T-helper 2 cell treated with Interferon-gamma antibody and Interleukin-4, amounts not matched to agents 100 ng/mL and 5 ng/mL, for 36 hours (primary cell): Measurements from ENCODE around the gene BRME1. TPM values are rescaled to one million over a fixed set of nuclear protein-coding genes. Genes with fewer than 3 reads are reported as not detected.
"Not testable (repeated sequence)": the region's sequence is repeated elsewhere in the genome, so short reads cannot be mapped to it uniquely, and the experiment has no call there.

Experiments used
- intact Hi-C: fragments of 100-400 bp; cut with micrococcal nuclease; formaldehyde crosslinking; loops from one replicate; pipeline ENCODE4 v1.15.1; 2023
- total RNA-seq: library from RNA; stranded (reverse); gene quantifications from 2 replicates; pipeline ENCODE4 v1.2.3, GENCODE V29; 2022

The BRME1 gene
- total RNA-seq, 1 donor from 2014 or later: 10.5 TPM

DNA sequence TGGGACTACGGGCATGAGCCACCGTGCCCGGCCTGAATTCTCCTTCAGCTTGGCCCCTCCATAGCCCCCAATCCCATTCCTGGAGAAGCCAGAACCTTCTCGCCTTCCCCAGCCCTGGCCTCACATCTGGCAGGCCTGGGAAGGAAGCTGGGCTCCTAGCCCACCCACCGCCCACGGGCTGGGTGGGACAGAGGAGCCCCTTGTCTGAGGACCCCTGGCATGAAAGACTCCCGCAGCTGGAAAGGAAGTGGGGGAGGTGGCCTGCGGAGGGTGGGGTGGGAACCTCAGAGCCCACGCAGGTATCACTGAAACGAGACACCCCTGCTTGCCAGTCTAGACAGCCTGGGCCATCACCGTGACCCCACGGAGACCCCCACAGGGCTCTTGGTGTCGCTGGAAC is 36.6 kb downstream of the BRME1 start:
- intact Hi-C loops: no loop called here

DNA sequence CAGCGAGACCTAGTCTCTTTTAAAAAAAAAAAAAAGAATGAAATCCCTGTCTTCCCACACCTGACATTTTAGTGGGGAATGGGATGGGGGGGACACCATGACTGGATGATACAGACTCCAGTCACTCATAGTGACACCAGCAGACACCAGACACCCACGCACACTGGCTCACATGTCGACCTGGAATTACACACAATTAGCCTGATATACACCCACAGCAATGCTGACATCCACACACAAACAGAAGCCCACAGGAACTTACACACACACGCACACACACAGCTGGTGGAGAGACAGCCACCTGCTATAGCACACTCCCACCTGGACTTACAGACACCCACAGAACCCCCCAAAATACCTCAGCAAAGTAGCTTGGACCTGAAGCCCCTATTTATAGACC is 37.3 kb downstream of the BRME1 start:
- intact Hi-C loops: no loop called here

DNA sequence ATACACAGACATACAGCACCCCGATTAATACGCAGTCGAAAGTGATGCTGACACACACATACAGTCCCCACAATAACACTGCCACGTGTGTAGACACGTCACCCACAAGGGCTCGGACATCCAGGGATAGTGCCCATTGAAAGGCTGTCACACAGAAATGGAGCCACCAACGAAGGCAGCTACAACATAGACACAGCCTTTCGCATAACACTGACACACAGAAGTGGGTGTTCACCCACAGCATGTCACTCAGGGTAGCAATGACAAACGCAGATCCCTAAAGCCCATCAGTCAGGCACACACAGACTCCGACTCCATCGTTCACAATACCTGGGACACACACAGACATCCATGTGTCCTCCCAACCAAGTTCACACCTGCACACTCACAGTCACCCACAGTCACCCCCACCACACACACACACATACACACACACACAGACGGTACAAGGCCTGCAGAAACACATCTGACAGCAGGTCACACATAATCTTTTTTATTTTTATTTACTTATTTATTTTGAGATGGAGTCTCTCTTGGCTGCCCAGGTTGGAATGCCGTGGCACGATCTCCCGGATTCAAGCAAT is 39.4 kb downstream of the BRME1 start:
- intact Hi-C loops: no loop called here

DNA sequence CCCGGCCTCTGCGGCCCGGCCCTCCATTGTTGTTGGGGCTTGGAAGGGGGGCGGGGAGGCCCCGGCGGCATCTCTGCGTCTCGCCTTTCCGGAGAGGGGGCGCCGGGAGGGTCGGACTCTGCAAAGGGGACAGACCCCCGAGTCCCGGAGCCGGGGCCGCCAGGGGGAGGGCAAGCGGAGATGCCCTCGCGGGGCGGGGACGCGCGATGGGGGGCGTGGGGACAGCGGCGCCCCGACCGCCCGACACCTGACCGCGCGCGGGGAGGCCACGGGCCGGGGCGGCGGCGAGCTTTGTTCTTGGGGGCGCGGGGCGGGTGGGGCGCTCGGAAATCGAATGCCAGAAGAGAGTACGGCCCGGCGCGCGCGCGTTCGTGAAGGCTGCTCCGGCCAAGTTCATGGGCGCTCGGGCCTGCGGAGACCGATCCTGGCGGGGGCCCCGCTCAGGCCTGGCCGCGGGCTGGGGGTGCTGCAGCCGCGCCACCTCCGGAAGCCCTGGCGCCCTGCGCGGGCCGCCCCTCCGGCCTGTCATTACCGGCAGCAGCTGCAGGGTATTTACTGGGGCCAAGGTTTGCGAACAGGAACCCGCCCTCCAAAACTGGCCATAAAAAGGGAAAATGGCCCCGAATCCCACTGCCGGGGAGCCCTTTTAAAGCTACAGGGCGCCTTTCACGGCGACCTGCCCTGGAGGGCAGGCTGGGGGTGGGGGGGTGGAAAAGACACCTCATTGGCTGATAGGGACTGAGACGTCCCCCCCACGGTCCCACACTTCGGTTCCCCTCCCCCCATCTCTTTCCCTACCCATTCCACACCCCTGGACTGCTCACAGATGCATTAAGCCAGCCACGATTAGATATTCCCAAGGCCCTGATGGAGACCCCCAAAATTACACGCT is 40.1 kb downstream of the BRME1 start:
- intact Hi-C loops: no loop called here

DNA sequence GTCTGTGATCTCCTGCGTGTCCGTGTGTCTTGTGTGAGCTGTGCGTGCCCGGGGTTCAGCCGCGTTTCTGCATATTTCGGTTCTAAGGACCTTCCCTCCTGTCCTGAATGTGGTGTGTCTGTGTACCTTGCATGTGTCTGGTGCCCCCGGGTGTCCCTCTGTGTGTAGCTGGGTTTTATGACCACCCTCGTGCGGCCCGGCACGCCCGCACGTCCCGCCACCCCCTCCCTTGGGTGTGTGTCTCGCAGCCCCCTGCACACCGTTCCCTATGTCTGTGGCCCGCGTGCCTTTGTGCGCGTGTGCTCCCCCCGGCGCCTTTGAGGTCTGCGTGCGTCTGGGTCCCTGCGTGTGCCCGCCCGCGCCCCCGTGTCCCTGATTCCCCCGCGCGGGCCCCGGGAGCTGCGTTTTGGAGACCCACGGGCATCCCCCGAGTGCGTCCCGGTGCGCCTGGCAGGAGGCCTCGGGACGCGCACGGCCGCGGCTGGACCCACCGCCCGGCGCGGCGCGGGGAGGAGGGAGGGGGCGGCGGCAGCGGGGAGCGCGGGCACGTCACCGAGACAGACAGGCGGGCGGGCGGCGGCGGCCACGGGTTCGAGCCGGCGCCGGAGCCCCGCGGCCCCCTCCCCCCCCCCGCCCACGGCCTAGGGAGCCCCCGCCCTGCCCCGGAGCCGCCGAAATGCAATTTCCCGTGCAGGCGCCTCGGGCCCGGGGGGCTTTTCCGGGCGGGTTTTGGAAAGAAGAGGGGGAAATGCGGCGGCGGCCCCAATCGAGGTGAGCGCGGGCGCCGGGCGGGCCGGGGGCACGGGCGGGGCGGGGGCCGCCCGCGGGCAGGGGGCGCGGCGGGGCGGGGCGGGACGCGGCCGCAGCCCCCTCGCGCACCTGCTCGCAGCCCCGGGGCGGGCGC is 41.0 kb downstream of the BRME1 start:
- intact Hi-C loops: loop anchor here (5.0 kb wide), 1 partner anchor 588 kb away; no protein-coding TSS in a partner anchor

DNA sequence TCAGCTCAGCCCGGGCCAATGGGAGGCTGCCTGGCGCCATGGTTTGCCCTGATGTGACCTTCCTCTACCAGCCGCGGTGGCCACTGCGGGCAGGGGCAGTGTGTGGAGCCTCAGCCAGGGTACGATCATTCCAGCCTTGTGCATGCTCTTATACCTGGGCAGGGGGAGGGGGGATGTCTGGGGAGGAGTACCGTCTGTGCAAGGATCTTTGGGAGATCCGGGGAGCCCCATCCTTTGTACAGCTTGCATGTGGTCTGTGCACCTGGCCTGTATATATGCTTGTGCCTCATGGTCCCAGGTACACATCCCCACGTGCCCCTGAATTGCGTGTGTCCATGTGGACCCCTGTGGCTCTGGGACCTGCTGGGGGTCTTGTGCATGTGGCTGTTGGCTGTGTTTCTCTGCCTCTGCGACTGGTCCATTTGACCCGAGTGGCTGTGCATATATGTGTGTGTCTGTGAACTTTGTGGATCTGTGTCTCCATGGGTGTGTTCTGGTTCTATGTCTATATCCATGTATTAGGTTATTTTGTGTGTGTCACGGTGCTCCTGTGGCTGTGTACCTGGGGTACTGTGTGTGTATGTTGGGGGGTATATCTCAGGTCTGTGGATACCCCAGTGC is 41.8 kb downstream of the BRME1 start:
- intact Hi-C loops: loop anchor here (5.0 kb wide), 1 partner anchor 587 kb away; no protein-coding TSS in a partner anchor

DNA sequence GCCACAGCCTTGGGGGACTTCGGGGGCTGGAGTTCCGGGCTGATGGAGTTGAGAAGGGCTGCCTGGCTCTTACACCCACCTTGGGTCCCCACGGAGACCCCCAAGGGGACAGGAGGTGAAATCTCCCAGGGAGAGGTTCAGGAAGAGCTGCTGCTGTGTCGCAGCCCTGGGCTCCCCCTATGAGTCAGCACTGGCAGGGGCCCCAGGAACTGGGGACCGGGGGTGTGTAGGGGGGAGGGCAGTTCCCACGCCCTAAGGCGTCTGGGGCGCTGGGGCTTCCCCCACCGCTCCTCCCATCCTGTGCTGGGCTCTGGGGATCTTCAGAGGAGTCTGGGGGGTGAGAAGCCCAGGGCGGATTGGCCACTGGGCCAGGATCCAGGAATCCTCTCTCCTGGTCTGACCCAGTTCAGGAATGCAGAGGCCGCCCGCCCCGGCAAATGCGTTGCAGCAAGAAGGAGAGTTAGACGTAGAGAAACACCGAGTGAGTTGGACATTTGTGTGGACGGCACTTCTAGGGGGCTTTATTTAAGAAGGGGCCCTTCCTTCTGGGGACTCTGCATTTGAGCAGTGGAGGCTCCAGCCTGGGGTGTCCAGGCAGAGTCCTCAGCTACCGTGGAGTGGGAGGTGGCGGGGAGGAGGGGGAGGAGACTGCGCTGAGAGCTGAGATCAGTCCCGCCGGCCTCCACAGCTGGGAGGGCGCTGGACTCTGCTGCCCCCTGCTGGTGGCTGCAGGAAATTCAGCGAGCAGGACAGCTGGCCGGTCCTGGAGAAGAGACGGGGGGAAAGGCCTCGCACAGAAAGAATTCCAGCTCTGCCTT is 44.0 kb downstream of the BRME1 start:
- intact Hi-C loops: loop anchor here (1.0 to 5.0 kb wide), 5 partner anchors 16 to 585 kb away; no protein-coding TSS in a partner anchor

DNA sequence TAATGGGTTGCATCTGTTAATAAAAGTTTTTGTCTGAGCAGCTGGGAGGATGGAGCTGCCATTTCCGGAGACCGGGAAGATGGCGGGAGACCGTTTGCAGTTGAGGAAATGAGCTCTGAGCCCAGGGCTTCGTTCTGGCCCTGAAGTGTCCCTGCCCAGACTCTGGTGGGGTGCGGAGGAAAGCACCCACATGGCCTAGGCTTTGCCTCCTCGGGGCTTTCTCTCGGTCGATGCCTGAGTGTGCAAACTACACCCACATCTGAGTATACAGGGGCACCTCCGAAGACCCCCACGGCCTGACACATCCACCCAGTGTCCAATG is 44.6 kb downstream of the BRME1 start:
- intact Hi-C loops: loop anchor here (5.0 kb wide), 1 partner anchor 584 kb away; no protein-coding TSS in a partner anchor

DNA sequence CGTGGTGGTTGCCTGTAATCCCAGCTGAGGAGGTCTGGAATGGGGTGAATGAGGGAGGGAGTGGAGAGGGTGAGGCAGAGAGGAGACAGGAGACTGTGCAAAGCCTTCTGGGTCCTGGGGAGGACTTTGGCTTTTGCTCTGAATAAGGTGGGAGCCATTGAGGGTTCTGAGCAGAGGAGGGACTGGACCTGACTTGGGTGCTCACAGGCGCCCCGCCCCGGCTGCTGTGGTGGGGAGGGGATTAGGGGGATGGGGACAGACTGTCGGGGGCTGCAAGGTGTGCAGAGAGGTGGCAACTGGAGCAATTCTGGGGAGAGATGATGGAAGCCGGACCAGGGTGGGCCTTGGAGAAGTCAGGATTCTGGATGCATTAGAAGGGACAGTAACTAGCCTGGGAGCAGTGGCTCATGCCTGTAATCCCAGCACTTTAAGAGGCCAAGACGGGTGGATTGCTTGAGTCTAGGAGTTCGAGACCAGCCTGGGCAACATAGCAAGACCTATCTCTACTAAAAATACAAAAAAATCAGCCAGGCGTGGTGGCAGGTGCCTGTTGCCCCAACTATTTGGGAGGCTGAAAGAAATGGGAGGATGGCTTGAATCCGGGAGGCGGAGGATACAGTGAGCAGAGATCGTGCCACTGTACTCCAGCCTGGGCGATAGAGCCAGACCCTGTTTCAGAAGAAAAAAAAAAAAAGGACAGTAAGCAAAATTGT is 45.1 kb downstream of the BRME1 start:
- intact Hi-C loops: loop anchor here (5.0 kb wide), 1 partner anchor 584 kb away; no protein-coding TSS in a partner anchor

DNA sequence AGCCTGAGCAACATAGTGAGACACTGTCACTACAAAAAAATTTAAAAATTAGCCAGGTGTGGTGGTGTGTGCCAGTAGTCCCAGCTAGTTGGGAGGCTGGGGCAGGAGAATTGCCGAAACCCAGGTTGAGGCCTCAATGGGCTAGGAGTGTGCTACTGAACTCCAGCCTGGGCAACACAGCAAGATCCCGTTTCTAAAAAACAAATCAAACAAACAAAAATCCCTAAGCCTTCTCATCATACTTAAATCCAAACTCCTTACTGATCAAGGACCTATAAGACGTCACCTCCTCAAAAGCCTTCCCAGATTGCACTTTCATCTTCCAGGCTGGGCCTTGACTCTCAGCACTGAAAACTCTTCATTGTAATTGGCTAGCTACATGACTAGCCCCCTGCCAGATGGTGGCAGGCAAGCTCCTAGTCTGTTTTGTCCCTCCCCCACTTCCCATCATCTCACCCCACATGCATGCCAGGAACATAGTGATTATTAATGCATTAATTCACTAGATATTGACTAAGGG is 46.5 kb downstream of the BRME1 start:
- intact Hi-C loops: no loop called here

DNA sequence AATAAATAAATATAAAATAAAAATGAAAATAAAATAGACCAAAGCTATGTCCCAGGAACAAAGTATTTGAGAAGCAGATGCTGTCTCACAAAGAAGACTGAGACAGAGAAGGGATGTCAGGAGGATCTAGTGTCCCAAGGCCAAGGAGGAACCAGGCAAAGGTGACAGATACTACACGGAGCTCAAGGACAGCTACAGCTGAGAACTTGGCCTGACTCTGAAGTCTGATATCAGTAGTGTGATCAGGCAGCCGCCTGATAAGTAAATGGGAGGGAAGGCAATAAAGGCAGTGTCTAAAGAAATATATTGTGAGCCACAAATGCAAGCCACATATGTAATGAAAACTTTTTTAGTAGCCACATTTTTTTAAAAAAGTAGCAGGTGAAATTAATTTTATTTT is 49.4 kb downstream of the BRME1 start:
- intact Hi-C loops: no loop called here

DNA sequence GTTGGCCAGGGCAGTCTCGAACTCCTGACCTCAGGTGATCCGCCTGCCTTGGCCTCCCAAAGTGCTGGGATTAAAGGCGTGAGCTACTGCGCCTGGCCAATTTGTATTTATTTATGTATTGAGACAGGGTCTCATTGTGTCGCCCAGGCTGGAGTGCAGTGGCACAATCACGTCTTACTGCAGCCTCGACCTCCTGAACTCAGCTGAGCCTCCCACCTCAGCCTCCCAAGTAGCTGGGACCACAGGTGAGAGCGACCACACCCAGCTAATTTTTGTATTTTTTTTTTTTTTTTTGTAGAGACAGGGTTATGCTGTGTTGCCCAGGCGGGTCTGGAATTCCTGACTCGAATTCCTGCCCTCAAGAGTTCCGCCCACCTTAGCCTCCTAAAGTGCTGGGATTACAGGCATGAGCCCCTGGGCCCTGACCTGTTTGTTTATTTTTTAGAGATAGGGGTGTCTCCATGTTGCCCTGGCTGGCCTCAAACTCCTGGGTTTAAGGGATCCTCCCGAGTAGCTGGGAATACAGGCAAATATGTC is 53.7 kb downstream of the BRME1 start:
- intact Hi-C loops: not testable (repeated sequence)

DNA sequence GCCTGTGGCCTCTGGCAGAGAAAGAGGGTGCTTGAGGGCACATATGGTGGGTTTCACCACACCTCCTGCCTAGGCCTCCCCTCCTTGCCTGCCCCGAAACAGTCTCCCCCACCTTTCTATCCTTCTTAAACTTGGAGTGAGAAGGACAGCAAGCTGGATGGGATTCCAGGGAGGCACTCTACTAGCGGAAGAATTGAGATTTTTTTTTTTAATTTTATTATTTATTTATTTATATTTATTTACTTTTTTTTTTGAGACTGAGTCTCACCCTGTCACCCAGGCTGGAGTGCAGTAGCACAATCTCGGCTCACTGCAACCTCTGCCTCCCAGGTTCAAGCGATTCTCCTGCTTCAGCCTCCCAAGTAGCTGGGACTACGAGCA is 54.2 kb downstream of the BRME1 start:
- intact Hi-C loops: not testable (repeated sequence)

DNA sequence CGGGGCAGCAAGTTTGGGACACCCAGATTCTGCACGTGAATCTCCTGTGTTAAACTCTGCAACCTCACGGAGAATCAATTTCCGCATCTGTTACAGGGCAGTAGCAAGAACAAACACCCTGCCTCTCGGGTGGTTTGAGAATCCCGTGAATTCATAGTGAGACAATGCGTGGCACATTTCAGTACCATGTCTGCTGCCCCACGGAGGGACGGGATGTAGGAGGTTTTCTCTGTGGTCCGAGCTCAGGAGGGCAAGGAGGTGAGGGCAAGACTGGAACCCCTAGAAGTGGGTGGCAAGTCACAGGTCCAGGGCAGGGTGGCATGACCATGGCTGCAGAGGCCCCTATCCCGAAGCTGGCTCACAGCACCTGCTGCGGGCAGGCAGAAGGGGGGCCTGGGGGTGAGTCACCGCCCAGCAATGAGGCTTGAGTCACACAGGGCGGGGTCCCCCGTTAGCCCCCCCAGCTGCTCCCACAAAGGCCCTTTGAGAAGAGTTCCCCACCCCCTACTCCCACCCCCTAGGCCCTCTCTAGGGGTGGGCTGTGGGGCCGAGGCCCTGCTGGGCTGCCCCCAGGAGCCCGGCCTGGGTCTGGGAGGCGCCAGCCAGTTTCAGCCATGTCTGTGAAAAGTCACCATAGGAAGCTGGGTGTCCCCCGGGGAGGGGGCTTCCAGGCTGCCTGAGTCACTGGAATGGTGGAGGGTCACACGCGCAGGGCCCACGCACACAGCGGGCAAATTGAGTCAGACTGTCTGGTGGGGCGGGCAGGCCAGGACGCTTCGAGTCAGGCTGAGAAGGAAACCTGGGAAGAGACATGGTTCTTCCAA is 54.8 kb downstream of the BRME1 start:
- intact Hi-C loops: no loop called here

DNA sequence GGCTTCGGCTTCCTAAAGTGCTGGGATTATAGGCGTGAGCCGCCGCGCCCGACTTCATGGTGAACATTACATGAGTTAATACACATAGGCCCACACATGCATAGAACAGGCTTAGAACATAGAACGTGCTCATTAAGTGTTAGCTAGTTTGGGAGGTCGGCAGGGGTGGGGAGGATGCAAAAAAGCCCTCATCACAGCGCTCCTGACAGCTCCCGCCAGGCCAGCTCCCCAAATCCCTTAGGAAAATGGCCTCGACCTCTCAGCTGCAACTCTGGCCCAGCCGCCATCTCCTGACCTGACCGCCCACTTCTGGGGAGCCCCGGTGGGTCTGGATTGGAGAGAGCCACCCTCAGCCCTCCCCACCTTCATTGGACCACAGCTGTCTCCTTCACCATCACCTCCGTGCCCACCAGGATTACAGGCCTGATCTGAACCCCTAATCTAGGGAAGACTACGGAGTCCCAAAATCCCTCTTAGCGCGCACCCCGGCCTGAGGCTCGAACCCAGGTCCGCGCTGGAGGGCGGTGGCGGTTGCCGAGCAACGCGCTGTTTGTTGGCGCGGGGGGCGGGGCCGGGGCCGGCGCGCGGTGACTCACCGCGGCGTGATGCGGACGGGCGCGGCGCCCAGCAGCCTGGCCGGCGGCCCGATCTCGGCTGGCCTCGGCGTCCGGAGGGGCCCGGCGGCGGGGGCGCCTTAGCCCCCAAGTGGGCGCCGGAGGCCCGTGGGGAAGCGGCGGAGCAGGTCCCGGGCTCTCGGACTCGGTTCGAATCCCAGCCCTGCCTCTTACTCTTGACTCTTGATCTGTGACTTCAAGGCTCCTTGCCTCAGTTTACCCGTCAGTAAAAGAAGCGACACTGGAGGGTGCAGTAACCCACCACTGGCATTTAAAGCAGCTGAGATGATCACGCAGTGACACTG is 55.7 kb downstream of the BRME1 start:
- intact Hi-C loops: loop anchor here (5.0 kb wide), 1 partner anchor 698 kb away; the partner anchor contains the start of genes IER2 and STX10

DNA sequence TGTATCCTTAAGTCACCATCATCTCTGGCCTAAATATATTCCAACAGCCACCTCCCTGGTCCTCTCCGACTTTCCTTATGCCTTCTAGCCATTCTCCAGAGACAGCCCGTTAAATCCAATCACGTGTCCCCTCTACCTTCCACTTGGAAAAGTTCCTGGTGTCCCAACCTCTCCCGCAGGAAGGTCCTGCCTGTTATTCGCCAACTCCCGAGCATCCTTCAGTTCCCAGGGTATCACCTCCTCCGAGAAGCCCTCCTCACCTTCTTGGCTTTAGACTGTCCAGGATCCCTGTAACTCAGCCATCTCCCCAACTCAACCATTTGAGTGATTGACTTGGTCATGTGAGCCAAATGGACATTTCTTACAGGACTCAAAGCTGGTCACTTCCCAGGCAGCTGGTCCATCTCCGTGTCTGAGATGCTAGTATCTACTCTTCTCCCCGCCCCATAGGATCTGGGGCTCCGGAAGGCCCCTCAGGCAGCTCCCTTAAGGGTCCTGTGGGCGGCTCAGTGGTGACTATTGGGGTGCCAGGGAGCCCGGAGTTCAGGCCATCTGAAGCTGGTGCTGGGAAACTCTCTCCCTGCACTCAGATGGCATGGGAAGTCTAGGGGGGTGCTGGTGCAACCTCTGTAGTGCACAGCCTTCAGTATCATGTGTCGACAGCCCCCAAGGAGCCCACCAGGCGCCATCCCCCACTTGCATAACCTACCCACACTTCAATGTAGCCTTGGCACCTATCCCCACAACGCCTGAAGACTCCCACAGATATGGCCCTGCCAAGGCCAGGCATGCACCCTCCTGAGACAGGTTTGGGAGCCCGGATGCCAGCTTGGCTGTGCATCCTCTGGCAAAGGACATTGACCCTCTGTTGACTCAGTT is 56.9 kb downstream of the BRME1 start:
- intact Hi-C loops: loop anchor here (5.0 kb wide), 1 partner anchor 697 kb away; the partner anchor contains the start of genes IER2 and STX10
